Measurements from ENCODE around the gene EPB41.
"Not testable (repeated sequence)": the region's sequence is repeated elsewhere in the genome, so short reads cannot be mapped to it uniquely, and the experiment has no call there.

Gene EPB41

DNA sequence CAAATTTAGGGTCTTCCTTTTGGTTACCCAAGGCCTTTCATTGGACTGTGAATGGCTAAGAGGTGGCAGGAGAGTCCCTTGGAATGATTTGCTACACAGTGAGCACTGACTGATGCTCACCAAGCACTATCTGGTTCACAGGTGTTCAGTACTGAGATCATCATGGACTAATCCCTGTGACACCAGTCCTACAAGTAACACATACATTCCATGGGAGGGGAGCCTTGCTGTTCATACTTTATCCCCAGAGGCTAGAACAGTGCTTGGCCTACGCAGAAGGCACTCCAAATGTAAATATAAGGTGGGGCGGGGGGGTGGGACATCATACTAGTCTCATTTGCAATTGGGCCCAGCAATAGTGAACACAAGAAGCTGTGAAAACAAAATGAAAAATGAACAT lies 229.8 kb downstream of the EPB41 start:
- FAIRE-seq: no peak

DNA sequence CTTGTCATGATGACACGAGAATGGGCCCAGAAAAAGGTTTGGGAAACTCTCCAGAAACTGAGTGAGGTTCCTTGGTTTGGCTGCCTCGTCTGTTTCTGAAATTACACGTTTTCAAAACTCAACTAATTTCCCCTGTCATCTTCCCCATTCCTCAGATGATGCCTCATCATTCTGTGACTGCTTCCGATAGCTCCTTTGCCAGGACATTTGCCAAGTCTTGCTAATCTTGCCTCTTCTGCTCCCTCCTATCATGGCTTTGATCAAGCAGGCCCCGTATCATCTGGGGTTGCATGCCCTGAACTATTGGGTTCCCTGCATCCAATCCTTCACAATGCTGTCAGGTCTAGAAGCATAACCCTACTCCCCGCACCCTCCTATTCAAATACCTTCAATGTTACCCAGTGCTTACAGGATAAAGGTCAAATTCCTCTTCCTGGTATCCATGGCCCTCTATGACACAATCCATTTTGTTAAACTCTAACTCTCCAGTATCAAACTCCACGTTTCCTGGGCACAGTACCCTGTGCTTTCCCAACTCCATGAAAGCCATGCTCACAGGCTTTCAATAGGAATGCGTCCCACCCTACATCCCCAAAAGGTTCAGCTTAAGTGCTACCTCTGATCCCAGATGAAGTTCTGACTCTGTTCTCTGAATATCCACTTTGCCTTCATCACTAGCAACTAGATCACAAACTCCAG lies 231.5 kb downstream of the EPB41 start:
- no peak for FAIRE-seq

DNA sequence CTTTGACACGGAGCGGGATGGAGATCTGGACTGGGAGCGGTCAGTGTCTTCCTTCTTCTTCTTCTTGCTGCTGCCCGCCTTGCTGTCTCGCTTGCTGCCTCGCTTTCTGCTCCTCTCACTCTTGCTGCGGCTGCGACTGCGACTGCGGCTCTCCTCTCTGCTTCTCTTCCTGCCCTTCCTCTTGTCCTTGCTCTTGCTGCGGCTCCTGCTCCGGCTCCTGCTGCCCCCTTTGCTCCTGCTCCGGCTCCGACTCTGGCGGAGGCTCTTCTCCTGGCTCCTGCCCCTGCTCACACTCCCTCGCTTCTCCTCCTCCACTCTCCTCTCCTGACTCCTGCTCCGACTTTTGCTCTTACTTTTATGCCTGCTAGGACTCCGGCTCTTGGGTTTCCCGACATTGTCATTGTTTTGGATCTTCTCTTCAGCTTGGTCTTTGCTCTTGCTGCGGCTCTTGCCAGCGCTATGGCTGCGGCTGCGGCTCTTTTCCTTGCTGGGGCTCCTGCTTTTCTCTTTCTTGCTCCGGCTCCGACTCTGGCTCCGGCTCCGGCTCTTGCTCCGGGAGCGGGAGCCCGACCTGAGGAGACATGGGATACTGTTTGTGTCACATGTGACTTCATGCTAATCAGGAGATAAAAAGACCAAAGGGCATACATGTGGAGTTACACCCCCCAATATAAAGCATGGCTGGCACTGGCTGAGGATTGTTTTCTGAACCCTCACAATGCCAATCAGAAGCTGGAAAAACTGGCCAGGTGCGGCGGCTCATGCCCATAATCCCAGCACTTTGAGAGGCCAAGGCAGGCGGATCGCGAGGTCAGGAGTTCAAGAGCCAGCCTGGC lies 234.5 kb downstream of the EPB41 start:
- FAIRE-seq: no peak

- not testable (repeated sequence) for FAIRE-seq
These were observed 236.0 kb downstream of the EPB41 start for GRCh38 chr1:29150346-29150745.

- FAIRE-seq: no peak
These were observed 237.9 kb downstream of the EPB41 start for GRCh38 chr1:29152046-29152805.

DNA sequence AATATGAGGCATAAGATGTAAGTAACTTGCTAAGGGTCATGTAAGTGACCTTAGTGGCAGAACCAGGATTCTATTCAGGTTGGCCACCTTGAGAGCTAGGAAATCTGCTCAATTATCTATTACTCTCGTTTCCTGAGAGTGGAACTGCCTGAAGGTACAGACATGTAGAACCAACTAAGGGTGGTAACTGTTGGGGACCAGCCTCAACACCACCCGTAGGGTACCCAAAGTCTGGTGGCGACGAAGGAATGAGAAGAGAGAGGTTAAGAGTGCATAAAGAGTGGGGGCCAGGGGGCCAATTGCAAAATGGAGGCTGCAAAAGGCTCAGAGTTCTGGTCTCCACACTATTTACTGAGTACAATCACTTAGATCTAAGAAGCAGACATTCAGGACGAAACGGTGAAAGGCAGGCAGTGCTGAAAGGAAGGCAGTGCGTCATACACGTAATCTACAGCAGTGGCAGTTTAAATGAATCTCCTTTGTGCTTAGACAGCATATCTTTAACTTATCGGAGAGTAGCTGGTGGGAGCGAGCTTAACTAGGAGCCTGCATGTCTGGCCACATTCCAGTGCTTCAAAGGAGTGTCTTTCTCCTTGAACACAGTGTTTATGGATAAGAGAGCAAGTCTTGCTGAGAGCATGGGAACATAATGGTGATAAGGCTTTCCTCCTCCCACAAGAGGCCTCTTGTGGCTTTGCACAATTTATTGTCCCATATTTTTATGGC lies 242.3 kb downstream of the EPB41 start:
- no peak for FAIRE-seq

DNA sequence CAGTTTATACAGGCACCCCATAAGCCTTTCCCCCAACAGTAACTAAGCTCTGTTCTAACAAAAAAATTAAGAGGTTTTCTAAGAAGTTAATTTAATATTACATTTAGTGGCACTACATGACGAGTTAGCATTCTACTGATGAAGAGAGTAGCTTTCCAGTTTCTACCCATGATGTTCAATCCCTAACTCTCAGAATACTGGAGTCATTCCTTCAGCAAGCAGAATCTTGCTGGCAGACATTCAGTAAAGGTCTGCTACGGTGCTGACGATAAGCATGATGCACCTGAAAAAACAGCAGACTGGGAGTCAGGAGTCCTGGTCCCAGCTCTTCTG lies 242.9 kb downstream of the EPB41 start:
- FAIRE-seq: no peak

- no peak for FAIRE-seq
These were observed 245.4 kb downstream of the EPB41 start for GRCh38 chr1:29159773-29160172.

DNA sequence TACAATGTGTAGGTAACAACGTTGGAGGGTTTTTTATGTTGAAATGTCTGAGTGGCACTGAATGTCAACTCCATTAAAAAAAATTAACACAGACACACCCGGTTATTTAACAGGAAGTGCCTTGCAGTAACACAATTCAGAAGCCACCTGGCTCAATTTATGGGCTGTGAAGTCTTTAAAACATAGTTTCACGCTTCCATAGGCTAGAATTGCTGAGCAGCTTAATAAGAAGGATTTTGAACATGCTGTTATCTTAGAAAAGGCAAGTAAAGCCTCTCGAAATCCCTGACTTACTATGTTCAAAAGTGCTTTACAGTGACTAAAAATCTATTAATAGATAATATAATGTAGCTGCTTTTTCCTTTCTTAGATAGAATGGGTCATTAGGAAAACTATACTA lies 247.7 kb downstream of the EPB41 start:
- no peak for FAIRE-seq

DNA sequence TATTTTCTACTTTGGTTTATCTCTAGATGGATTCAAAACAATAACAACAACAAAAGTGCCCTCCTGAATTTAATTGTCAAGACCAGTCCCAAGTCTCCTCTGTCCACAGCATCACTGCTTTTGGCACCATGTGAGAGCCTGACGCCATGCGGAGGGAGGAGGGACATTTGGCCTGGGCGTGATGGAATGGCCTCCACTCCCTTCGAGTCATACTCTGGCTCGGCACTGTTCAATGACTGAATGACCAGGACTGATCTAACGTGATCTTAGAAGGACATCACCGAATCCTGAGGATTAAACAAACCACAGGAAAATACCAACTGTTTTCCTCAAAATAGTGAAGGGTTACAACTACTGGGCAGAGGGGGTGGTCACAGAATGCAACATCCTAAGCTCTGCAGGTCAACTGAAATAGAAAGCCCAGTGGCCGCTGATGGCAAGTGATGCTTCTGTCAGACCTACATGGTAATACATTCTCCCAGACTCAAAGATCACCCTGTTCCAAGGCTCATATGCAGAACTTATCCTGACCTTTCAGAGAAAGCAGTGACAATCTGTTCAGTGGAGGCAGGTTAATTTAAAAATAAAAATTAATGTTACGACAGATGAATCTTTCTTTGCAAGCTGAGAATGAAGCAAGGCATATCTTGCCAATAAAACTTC lies 248.2 kb downstream of the EPB41 start:
- no peak for FAIRE-seq

- no peak for FAIRE-seq
These were observed 250.2 kb downstream of the EPB41 start for GRCh38 chr1:29164588-29164987.

GRCh38 chr1:29166291-29166878 lies 252.0 kb downstream of the EPB41 start:
- no peak for FAIRE-seq

DNA sequence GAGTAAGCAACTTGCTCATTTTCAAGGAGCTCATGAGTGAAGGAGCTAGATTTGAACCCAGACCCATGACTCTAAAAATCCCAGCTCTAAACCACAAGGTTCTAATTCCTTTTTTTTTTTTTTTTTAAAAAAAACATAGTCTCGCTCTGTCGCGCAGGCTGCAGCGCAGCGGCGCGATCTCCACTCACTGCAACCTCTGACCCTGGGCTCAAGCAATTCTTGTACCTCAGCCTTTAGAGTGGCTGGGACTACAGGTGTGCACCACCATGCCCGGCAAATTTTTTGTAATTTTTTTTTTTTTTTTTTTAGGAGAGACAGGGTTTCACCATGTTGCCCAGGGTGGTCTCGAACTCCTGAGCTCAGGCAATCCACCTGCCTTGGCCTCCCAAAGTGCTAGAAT lies 253.5 kb downstream of the EPB41 start:
- FAIRE-seq: no peak
